OCI-LY7 (cell line): ENCODE results near the gene CISH. TPM values are rescaled to one million over a fixed set of nuclear protein-coding genes. Genes with fewer than 3 reads are reported as not detected.

Experiments
- BruUV-seq: library from RNA; stranded (reverse); fragments of 400-500 nt; replicated peaks from 2 replicates; lab custom pipeline; 2021; lab: Mats Ljungman, UMichigan
- CTCF ChIA-PET: fragments of 300-600 bp; sonication (Branson Sonifier 250); formaldehyde crosslinking; loops from one replicate; lab custom pipeline; 2022; ENCODE audit warnings: antibody characterized with exemption; ENCODE audit not compliant: unreplicated experiment; lab: Charles Lee
- POLR2A ChIA-PET: fragments of 300-600 bp; sonication (Branson Sonifier 250); formaldehyde crosslinking; loops from one replicate; lab custom pipeline; 2022; ENCODE audit warnings: antibody characterized with exemption; lab: Charles Lee
- DNase-seq: peaks from one replicate; pipeline ENCODE4 v3.0.0-alpha.2; 2015; ENCODE audit warnings: low spot score
- H2AFZ ChIP-seq: fragments of 200-600 bp; sonication (generic), shearing (Covaris generic); 2 replicates; pipeline ENCODE4 v1.6.1; 2014; ENCODE audit warnings: mild to moderate bottlenecking, antibody characterized with exemption, low read length, moderate library complexity
- H3K27ac ChIP-seq: fragments of 200-600 bp; sonication (generic); 2 replicates; pipeline ENCODE4 v1.5.1; 2014; ENCODE audit warnings: mixed run types, low read depth, mild to moderate bottlenecking, moderate library complexity, low read length, inconsistent platforms; ENCODE audit not compliant: poor library complexity, severe bottlenecking
- H3K36me3 ChIP-seq: fragments of 200-600 bp; sonication (generic); 2 replicates; pipeline ENCODE4 v1.6.1; 2014; ENCODE audit warnings: mild to moderate bottlenecking, antibody characterized with exemption, low read length, moderate library complexity, mixed read lengths; ENCODE audit not compliant: insufficient read depth
- H3K4me1 ChIP-seq: fragments of 200-600 bp; sonication (generic); 2 replicates; pipeline ENCODE4 v1.5.1; 2014; ENCODE audit warnings: mild to moderate bottlenecking, low read length; ENCODE audit not compliant: insufficient read depth, poor library complexity, severe bottlenecking
- H3K4me2 ChIP-seq: fragments of 200-600 bp; sonication (generic); 2 replicates; pipeline ENCODE4 v1.6.1; 2014; ENCODE audit warnings: mild to moderate bottlenecking, low read length
- H3K4me3 ChIP-seq: fragments of 200-600 bp; sonication (generic); 2 replicates; pipeline ENCODE4 v1.5.1; 2014; ENCODE audit warnings: mild to moderate bottlenecking, low read depth, low read length; ENCODE audit not compliant: poor library complexity, severe bottlenecking
- H3K79me2 ChIP-seq: fragments of 200-600 bp; sonication (generic); 2 replicates; pipeline ENCODE4 v1.6.1; 2016; ENCODE audit warnings: low read depth, mild to moderate bottlenecking, low read length, moderate library complexity, mixed read lengths; ENCODE audit not compliant: insufficient read depth
- H3K9me2 ChIP-seq: fragments of 200-600 bp; sonication (generic); 2 replicates; pipeline ENCODE4 v1.6.1; 2016; ENCODE audit warnings: mild to moderate bottlenecking, low read length, mixed read lengths; ENCODE audit not compliant: insufficient read depth
- H3K9me3 ChIP-seq: fragments of 200-600 bp; sonication (generic); 2 replicates; pipeline ENCODE4 v1.6.1; 2014; ENCODE audit warnings: mild to moderate bottlenecking, mixed run types, low read length, mixed read lengths
- H4K20me1 ChIP-seq: fragments of 200-600 bp; sonication (generic); 2 replicates; pipeline ENCODE4 v1.6.1; 2014; ENCODE audit warnings: mild to moderate bottlenecking, antibody characterized with exemption, low read length, moderate library complexity, mixed read lengths; ENCODE audit not compliant: insufficient read depth
- EZH2phosphoT487 ChIP-seq: fragments of 200-600 bp; sonication (generic); IDR thresholded peaks from 2 replicates; pipeline ENCODE4 v1.6.1; 2018; ENCODE audit warnings: low read depth, borderline replicate concordance, mild to moderate bottlenecking, mixed run types, antibody characterized with exemption, low read length, moderate library complexity, mixed read lengths
- intact Hi-C: fragments of 100-400 bp; cut with micrococcal nuclease; formaldehyde crosslinking; loops from one replicate; pipeline ENCODE4 v1.10.0; 2022; ENCODE audit not compliant: unreplicated experiment
- total RNA-seq, 2 experiments: library from RNA; depleted of rRNA in 1 of 2; stranded (reverse); fragments of >200 nt in 1 of 2; shearing (Covaris generic) in 1 of 2; gene quantifications; 2 replicates each; pipeline ENCODE4 v1.2.3, GENCODE V29; 2014 to 2022
- TF ChIP-seq, protein P1 (sequence below): fragments of 200-600 bp; sonication (generic); conservative IDR thresholded peaks from 2 replicates; pipeline ENCODE4 v1.5.1; 2014; ENCODE audit warnings: mild to moderate bottlenecking, antibody characterized with exemption, low read length, moderate library complexity, mixed read lengths

Gene CISH
- total RNA-seq, 2 experiments from 2014 or later: not detected

GRCh38 chr3:50594253-50594785 is 17.3 kb downstream of the CISH start:
- no peaks in the 10 kb centered on the region for H4K20me1 ChIP-seq
- no peaks in the 10 kb centered on the region for H3K79me2 ChIP-seq
- H3K36me3 ChIP-seq: no peaks in the 10 kb centered on the region
- POLR2A ChIA-PET: interaction anchor here (0.7 kb wide), 2 partner anchors 48 to 213 kb away, joined by 3 to 4 read pairs; no protein-coding TSS in a partner anchor
- H3K4me3 ChIP-seq: no peak overlapping the region
- peaks cover 10% of the 10 kb centered on the region for H3K4me1 ChIP-seq
- DNase-seq: no peak
- intact Hi-C loops: no loop called here
- H2AFZ ChIP-seq: no peak overlapping the region
- no peaks in the 10 kb centered on the region for H3K9me2 ChIP-seq
- TF ChIP-seq, protein P1, sequence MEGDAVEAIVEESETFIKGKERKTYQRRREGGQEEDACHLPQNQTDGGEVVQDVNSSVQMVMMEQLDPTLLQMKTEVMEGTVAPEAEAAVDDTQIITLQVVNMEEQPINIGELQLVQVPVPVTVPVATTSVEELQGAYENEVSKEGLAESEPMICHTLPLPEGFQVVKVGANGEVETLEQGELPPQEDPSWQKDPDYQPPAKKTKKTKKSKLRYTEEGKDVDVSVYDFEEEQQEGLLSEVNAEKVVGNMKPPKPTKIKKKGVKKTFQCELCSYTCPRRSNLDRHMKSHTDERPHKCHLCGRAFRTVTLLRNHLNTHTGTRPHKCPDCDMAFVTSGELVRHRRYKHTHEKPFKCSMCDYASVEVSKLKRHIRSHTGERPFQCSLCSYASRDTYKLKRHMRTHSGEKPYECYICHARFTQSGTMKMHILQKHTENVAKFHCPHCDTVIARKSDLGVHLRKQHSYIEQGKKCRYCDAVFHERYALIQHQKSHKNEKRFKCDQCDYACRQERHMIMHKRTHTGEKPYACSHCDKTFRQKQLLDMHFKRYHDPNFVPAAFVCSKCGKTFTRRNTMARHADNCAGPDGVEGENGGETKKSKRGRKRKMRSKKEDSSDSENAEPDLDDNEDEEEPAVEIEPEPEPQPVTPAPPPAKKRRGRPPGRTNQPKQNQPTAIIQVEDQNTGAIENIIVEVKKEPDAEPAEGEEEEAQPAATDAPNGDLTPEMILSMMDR: no peak
- no peak for TF ChIP-seq EZH2phosphoT487
- BruUV-seq: no TSS peak
- H3K9me3 ChIP-seq: no peaks in the 10 kb centered on the region
- no peak overlapping the region for H3K4me2 ChIP-seq
- H3K27ac ChIP-seq: no peak overlapping the region
- CTCF ChIA-PET: no interaction called here

DNA sequence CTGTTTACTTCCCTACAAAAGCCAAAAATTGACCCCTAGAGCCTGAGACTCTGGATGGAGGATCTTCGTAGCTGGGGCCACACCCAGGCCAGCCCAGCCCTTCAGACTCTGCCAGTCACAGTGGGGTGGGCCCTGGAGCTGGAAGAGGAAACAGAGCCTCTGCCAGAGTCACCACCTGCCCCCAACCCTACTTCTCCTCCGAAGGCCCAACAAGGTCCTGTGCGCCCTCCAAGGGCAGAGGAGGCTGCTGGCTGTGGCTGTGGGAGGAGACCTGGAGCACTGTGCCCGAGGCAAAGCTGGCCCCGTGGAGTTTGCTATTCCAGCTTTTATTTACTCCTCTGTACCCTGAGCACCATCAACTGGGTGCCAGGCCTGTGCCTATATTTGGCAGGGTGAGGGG is 19.0 kb downstream of the CISH start:
- no peak overlapping the region for H3K4me2 ChIP-seq
- intact Hi-C loops: no loop called here

More for the DNA sequence above, 19.0 kb downstream of the CISH start:
- CTCF ChIA-PET: no interaction called here
- Histone ChIP-seq H3K9me3 (no peaks in the 10 kb centered on the region), H3K27ac (no peak overlapping the region), H3K9me2 (no peaks in the 10 kb centered on the region), H3K4me1 (peaks cover 10% of the 10 kb centered on the region), H4K20me1 (no peaks in the 10 kb centered on the region), H3K36me3 (no peaks in the 10 kb centered on the region), H2AFZ (no peak overlapping the region), H3K4me3 (no peak overlapping the region), H3K79me2 (no peaks in the 10 kb centered on the region)
- BruUV-seq: no TSS peak
- TF ChIP-seq, protein P1: no peak
- no peak for TF ChIP-seq EZH2phosphoT487
- no peak for DNase-seq
- POLR2A ChIA-PET: interaction anchor here (0.7 kb wide), 1 partner anchor 89 kb away, joined by 3 read pairs; no protein-coding TSS in a partner anchor
